Ascending aorta (tissue), 2 donors: ENCODE measurements around the gene SEMA3G. TPM values are rescaled to one million over a fixed set of nuclear protein-coding genes. Genes with fewer than 3 reads are reported as not detected.

Experiments
- DNase-seq, 2 donors: peaks; one replicate each; pipeline ENCODE4 v3.0.0-alpha.2; 2019; ENCODE audit warnings: low spot score in 2 of 2
- H3K27ac ChIP-seq, 2 donors: fragments of 200-600 bp; sonication (generic); one replicate each; pipeline ENCODE4 v1.5.1; 2016 to 2017; ENCODE audit warnings: mild to moderate bottlenecking in 1 of 2
- H3K27me3 ChIP-seq: fragments of 200-600 bp; sonication (generic); one replicate; pipeline ENCODE4 v1.5.1; 2017
- H3K36me3 ChIP-seq, 2 donors: fragments of 200-600 bp; sonication (generic); one replicate each; pipeline ENCODE4 v1.5.1; 2016
- H3K4me1 ChIP-seq, 2 donors: fragments of 200-600 bp; sonication (generic); one replicate each; pipeline ENCODE4 v1.5.1; 2016 to 2017; ENCODE audit warnings: mild to moderate bottlenecking in 1 of 2
- H3K4me3 ChIP-seq, 2 donors: fragments of 200-600 bp; sonication (generic); one replicate each; pipeline ENCODE4 v1.5.1; 2016 to 2017; ENCODE audit warnings: mild to moderate bottlenecking in 1 of 2
- H3K9me3 ChIP-seq, 2 donors: fragments of 200-600 bp; sonication (generic); one replicate each; pipeline ENCODE4 v1.5.1; 2016
- intact Hi-C: fragments of 100-400 bp; cut with DNase I; formaldehyde crosslinking; loops from one replicate; pipeline ENCODE4 v1.15.1; 2023
- total RNA-seq: library from RNA; depleted of rRNA; stranded (reverse); fragments of >200 nt; gene quantifications from one replicate; pipeline ENCODE4 v1.1.0, GENCODE V29; 2016
- TF ChIP-seq, protein P1 (sequence below), 3 experiments: fragments of 200-600 bp in 2 of 3; fragments of 450-650 bp in 1 of 3; sonication (generic) in 2 of 3; IDR thresholded peaks; one replicate each; pipeline ENCODE4 v1.5.1; 2016 to 2019; ENCODE audit warnings: antibody characterized with exemption in 3 of 3, mild to moderate bottlenecking in 1 of 3, moderate library complexity in 1 of 3

Gene SEMA3G
- total RNA-seq, 1 donor from 2014 or later = 163 TPM

- H3K4me1 ChIP-seq = peaks cover 8 to 16% of the 10 kb centered on the region in 2 donors
- DNase-seq = no peak
- no peak overlapping the region for H3K27ac ChIP-seq
- TF ChIP-seq, protein P1, sequence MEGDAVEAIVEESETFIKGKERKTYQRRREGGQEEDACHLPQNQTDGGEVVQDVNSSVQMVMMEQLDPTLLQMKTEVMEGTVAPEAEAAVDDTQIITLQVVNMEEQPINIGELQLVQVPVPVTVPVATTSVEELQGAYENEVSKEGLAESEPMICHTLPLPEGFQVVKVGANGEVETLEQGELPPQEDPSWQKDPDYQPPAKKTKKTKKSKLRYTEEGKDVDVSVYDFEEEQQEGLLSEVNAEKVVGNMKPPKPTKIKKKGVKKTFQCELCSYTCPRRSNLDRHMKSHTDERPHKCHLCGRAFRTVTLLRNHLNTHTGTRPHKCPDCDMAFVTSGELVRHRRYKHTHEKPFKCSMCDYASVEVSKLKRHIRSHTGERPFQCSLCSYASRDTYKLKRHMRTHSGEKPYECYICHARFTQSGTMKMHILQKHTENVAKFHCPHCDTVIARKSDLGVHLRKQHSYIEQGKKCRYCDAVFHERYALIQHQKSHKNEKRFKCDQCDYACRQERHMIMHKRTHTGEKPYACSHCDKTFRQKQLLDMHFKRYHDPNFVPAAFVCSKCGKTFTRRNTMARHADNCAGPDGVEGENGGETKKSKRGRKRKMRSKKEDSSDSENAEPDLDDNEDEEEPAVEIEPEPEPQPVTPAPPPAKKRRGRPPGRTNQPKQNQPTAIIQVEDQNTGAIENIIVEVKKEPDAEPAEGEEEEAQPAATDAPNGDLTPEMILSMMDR (IDR thresholded peaks at IDR 0.05) = no peak
- intact Hi-C loops = loop anchor here (10.0 kb wide), 1 partner anchor 234 kb away; the partner anchor contains the start of genes GNL3 and PBRM1
- no peak overlapping the region for H3K4me3 ChIP-seq
- no peaks in the 10 kb centered on the region for H3K27me3 ChIP-seq
- no peaks in the 10 kb centered on the region for H3K36me3 ChIP-seq
- H3K9me3 ChIP-seq = no peaks in the 10 kb centered on the region
Measured at GRCh38 chr3:52450489-52451236, 5.8 kb upstream of the SEMA3G start.

- no peak overlapping the region for H3K27ac ChIP-seq
- DNase-seq = no peak
- no peak overlapping the region for H3K4me3 ChIP-seq
- H3K9me3 ChIP-seq = no peaks in the 10 kb centered on the region
- no peaks in the 10 kb centered on the region for H3K36me3 ChIP-seq
- TF ChIP-seq, protein P1 (IDR thresholded peaks at IDR 0.05) = no peak
- no peaks in the 10 kb centered on the region for H3K27me3 ChIP-seq
- intact Hi-C loops = loop anchor here (1.0 kb wide), 1 partner anchor 19 kb away; no protein-coding TSS in a partner anchor
- peaks cover 0 to 6% of the 10 kb centered on the region in 2 donors for H3K4me1 ChIP-seq
Measured at GRCh38 chr3:52447512-52448355, 2.8 kb upstream of the SEMA3G start.

DNA sequence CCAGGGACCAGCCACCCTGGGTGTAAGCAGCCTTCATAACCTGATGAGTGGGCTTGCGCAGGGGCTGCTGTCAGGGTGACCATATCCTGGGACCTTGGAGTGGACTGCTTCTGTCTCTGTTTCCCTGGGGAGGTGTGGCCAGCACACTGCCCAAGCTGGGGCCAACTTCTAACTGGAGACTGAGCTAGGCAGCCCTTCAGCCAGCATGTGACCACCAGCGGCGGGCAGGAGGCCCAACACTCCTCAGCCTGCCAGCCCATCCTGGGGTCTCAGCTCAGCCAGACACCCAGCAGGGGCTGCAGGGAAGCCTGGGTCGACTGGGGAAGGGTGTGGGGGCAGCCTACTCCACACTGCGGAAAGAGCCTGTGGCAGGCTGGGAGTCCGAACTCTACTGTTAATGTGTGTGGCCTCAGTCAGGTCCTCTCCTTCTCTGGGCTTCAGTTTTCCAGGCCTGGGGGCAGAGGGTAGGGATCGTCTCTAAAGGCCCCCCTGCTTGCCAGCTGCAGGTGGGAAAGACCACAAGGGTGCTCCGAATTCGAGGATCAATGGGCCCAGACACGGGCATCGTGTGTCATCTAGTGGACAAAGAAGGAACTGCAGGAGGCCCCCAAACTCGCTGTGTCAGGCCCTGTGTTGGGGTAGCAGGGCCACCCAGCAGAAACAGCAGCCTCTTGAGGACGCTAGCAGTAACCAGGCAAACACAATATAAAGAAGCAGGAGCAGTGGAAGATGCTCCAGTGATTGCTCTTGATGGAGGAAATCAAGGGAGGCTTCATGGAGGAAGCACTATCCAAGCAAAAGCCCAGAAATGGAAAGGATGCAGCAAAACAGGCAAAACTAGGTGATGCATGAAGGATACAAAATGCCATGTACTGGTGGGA is 2.0 kb upstream of the SEMA3G start:
- DNase-seq = peak in 1 of 2 donors; percentile 83
- Histone ChIP-seq H3K9me3 (no peaks in the 10 kb centered on the region), H3K36me3 (no peaks in the 10 kb centered on the region), H3K27ac (no peak overlapping the region), H3K27me3 (no peaks in the 10 kb centered on the region), H3K4me1 (peaks cover 0 to 6% of the 10 kb centered on the region in 2 donors), H3K4me3 (no peak overlapping the region)
- intact Hi-C loops = loop anchor here (1.0 kb wide), 1 partner anchor 19 kb away; no protein-coding TSS in a partner anchor
- TF ChIP-seq, protein P1 (IDR thresholded peaks at IDR 0.05) = peak; percentile 96 to 100 (median 100)

- DNase-seq = no peak
- no peaks in the 10 kb centered on the region for H3K36me3 ChIP-seq
- H3K9me3 ChIP-seq = no peaks in the 10 kb centered on the region
- H3K4me3 ChIP-seq = no peak overlapping the region
- no peaks in the 10 kb centered on the region for H3K27me3 ChIP-seq
- intact Hi-C loops = no loop called here
- no peak overlapping the region for H3K27ac ChIP-seq
- H3K4me1 ChIP-seq = peaks cover 0 to 6% of the 10 kb centered on the region in 2 donors
- TF ChIP-seq, protein P1 (IDR thresholded peaks at IDR 0.05) = no peak
Measured at GRCh38 chr3:52446042-52446441, 1.1 kb upstream of the SEMA3G start.
